Activated CD4-positive, alpha-beta T cell treated with anti-CD3 and anti-CD28 coated beads for 24 hours (primary cell): Measurements from ENCODE around the gene PLPPR1.
"Not testable (repeated sequence)": the region's sequence is repeated elsewhere in the genome, so short reads cannot be mapped to it uniquely, and the experiment has no call there.

Experiments used
- DNase-seq, 2 donors: peaks; one replicate each; pipeline ENCODE4 v3.0.0-alpha.2; 2020; ENCODE audit warnings: low read depth in 2 of 2

PLPPR1 gene

DNA sequence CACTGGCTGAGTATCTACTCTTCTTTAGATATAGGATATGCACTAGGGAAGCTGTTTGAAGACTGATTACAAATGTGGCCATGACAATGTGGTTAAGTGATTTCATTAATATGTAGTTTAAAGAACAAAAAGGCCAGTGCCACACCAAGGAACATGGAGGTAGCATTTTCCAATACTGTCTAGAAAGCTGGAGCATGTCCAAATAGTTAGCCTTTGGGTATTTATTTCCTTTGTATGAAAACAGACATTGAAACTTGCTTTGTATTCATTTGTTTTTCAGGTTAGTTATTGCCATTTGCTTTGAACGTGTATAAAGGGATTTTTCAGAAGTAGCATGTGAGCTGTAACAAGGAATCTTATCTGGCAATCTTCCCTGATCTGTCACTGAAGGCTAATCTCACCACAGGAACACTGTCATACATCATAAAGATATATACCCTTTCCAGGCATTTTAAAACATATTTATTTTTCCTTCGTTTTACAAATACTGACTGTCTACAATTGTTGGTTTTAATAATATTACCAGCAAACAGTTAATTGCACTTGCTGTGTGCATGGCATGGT, 93.4 kb downstream of the PLPPR1 start:
- no peak for DNase-seq

DNA sequence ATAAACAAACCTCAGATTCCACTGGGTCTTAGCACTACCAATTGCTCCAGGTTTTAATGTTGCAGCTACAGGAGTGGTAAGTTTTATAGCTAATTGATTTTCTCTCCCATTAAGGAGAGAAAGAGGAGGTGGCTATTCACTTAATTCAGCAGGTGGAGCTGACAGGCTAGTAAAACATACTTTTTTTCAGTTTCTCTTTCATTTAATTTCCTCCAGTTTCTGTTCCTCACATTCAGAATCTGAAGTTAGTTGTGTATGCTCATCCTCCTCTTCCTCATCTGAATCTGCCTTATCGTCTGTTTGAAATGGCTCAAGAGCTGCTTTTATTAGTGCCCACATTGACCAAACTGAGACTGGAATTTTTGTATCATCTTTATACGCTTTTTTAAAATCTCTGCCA, 98.0 kb downstream of the PLPPR1 start:
- no peak for DNase-seq

DNA sequence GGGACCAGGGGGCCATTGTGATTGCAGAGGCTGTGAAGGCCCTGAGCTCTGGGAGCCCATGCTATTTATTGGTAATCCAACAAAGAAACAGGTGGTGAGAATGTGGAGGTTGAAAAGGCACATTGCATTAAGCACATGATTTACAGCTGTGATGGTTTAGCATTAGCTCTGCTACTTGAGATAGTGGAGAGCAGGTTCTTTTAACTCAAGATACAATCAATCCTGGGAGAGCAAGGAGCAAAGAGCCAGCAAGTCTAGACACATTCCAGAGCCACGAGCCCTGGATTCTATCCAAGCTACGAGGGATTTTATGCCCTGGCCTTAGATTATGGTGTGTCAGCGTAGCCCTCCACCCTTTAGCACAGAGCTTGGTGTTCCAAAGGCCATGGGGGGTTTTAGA, 98.8 kb downstream of the PLPPR1 start:
- not testable (repeated sequence) for DNase-seq

DNA sequence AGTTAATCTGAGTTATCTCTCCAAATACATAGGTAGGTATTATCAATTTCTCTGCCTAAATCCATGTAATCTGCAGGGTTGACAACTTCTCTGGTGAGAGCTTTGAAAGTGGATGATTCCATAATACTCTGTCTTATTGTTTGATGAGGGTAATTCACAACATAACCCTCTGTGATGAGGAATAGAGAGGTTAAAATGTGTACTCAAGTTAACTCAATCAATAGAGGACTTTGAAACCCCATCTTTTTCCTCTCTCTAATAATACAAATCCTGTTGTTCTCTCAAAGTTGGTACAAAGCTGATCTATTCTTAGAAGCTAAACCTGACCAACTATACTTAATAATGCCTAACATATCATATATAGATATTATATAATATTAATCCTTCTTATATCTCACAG, 100.1 kb downstream of the PLPPR1 start:
- no peak for DNase-seq

DNA sequence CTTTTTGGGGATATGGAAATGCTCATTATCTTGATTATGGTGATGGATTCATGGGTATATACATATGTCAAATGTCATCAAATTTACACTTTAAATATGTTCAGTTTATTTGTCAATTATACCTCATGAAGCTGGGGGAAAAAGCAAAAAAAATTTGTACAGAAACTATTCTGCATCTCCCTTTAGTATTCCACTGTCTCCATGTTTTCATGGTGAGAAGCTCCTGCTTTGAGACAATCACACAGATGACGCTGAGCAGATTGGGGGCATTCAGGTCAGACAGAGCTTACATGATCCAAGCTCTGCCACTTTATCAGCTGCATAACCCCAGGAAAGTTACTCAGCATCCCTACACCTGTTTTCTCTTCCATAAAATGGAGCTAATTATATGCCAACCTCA, 101.5 kb downstream of the PLPPR1 start:
- no peak for DNase-seq

DNA sequence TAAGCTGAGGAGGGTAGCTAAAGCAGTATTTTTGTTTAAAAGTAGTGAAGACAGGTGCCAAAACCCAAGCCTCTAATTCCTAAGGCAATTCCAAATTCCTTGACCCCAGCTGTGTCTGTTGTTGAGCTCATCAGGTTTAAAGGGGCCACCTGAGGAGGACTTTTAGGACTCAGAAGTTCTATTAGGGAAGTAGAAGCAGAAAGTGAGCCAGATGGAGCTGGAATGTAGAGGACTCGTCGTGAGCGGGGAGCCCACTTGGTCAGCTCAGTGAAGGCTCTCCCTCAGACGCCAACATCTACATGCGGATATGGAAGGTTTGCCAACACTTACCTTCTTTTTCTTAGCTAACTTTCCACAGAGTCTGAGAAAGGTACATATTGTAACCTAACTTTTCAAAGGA, 102.8 kb downstream of the PLPPR1 start:
- DNase-seq: no peak

DNA sequence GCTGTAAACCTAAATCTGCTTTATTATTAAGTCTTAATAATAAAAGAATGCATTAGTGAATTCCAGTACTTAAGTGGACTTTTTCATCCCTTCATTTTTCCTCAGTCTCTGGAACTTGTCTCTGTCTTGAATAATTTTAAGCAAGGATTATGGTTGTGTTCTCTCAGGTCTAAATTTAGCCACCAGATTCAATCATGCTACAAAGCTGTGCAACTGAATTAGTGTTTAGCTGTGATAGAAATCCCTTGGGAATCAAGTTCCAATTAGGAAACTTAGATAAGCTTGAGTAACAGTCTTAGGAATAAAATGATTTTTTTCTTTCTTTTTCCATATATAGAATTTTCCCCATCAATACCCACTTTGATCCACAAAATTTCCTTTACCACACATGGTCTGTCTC, 104.3 kb downstream of the PLPPR1 start:
- no peak for DNase-seq

DNA sequence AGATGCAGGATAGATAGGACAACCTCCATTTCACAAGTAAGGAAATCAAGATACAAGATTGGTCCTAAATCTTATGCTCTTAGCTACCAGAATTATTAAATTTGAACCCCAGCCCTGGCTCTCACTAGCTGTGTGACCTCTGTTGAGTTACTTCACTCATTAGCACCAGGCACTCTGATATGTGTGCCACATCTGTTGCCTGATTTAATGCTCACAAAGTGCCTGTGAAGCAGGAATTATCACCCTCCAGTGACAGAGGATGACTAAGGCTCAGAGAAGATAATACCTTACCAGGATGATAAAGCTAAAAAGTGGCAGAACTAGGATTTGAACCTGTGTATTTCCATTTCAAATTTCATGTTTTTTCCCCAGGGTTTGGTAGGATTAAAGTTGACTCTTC, 110.0 kb downstream of the PLPPR1 start:
- DNase-seq: no peak

DNA sequence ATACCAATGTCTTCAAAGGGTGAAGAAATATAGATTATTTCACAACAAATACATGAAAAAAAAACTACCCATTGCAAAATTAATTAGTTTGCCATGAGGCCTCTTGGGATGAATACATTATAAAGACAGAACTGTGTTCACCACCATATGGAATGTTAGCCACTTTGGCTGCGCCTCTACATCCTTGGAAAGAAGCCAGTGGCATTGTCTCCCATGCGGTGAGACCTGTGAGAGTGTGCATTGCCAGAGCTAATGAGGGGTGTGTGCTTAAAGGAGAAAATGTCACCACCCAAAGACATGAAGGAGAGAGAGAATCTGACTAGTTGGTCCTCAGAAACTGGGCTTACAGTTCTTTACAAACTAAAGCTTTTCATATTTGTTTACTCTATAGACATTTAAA, 110.6 kb downstream of the PLPPR1 start:
- DNase-seq: no peak

DNA sequence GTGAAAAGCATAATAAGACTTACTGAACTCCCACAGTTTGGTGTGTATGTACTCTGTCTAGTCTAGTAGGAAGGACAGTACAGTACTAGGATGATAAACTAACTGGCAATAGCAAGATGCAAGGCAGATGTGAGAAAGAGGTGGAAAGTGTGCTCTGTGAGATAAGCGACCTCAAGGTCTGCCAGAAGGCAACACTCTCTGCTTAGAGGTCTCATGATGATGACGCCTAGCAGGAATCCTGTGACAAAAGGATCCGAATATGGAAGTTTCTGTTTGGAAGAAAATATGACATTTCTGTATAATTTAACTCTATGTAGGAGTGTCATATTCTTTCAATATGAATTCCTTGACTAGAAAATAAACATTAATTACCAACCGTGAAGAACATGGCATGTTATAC, 112.2 kb downstream of the PLPPR1 start:
- DNase-seq: no peak

DNA sequence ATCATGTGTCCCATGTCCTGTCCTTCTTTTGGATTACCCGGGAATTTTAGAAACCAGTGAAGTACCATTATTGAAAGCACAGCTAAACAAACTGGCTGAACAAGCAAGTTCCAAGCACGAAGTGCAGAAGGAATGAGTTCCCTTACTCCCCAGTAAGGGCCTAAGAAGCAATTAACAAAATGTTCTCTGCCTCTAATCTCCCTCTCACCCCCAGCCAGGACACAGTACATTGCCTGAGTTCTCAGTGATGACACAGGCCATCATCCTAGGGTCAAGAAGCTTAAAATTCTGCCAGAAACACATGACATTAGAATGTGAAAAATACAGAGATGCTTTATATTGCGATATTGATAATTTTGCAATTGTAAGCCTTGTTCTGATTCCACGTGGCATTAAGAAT, 118.0 kb downstream of the PLPPR1 start:
- no peak for DNase-seq

DNA sequence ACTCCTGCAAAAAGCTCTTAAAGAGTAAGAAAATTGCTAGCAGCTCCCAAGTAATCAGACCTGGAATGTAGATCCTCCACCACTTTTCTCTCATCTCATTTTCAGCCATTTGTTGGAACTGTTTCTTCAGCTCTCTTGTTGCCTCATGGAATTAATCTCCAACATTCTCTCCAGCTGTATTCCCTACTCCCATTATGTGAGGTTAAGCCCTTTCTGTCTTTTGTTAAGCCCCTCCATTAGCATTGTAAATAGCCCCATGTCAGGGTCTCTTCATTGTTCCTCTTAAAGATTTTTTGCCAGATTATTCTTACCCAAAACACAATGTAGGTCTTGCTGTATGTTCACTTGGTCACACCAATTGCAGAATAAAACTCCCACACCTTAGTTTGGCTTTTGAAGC, 119.8 kb downstream of the PLPPR1 start:
- no peak for DNase-seq

DNA sequence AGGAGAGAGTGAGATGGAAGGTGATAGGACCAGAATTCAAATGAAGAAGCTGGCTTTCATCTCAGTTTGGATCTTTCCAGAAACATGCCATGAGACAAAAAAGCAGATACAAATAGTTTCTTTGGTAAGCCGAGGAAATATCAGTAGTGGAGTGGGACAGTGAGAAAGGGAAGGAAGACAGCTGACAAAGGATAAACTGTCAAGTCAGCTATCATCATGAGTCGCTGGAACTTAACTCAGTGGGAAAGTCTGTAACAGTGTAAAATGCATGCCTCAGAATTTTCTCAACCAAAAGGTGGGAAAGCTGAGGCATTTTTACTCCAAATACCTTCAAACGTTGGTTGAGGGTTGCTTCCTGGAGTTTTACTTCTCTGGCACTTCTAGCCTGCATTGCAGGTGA, 129.8 kb downstream of the PLPPR1 start:
- DNase-seq: no peak

DNA sequence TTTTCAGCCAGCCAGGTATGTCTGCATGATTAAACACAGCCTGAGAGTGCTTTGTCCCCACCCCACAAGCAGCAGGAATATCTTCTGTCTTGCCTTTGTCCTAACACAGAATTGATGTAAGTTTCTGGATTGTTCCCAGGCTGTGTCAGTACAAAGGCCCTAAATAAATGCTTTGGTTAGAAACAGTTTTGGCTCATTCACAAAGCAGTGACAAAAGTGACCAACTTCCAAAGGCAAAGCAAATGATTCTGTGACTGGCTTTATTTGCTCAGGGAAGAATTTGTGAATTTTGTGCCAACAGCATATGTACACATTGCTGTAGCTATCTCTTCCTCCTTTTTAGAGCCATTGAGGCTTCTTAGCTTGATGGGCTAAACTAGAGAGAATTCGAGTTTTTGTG, 133.7 kb downstream of the PLPPR1 start:
- DNase-seq: no peak

DNA sequence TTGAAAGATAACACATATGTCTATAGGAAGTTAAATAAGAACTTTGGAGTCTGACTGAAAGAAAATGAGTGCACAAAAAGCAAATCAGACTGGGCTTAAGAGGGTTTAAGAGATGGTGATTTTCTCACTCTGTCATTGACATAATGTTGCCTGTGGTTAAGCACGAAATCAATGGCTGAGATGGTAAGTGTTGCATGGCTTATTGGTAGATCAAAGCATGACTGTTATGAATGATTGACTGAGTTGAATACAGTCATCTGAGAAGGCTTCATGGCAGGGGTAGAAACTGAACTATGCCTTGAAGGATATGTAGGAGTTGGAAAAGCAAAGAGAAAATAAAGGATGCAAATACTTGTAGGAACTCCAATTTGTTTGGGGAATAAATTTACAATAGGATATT, 136.6 kb downstream of the PLPPR1 start:
- DNase-seq: no peak

DNA sequence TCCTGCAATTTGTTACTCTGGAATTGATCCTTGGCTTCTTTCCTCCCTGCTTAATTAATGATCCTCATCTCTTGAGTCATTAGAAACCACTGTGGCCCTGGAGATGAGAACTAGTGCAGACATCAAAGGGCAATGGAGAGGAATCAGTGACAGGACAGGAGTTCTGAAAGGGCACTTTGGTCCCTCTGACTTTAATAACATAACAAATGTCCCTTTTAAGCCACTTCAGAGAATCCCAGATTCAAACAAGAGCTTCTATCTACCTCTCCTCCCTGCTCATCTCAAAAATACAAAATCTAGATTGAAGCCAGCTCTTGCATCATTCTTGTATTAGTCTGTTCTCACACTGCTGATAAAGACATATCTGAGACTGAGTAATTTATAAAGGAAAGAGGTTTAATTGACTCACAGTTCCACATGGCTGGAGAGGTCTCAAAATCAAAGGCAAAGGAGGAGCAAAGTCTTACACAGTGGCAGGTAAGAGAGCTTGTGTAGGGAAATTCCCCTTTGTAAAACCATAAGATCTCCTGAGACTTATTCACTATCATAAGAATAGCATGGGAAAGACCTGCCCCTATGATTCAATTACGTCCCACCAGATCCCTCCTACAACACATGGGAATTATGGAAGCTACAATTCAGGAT, 139.1 kb downstream of the PLPPR1 start:
- DNase-seq: no peak

DNA sequence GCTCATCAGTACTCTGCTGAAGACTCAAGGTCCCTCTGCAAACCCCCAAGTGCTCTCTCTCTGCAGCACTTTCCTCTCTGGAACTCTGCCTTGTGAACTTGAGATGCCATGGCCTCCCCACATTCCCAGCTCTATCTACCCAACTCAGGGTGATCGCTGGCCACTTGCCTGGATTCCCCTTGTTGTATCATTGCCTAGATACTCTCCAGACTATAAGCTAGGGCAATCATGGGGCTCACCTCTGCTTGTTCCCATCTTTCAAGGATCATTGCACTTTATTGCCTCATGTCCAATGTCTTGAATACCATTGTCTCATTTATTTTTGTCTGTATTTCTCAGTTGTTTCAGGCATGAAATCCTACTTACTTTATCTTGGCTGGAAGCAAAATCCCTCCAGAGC, 144.1 kb downstream of the PLPPR1 start:
- no peak for DNase-seq

DNA sequence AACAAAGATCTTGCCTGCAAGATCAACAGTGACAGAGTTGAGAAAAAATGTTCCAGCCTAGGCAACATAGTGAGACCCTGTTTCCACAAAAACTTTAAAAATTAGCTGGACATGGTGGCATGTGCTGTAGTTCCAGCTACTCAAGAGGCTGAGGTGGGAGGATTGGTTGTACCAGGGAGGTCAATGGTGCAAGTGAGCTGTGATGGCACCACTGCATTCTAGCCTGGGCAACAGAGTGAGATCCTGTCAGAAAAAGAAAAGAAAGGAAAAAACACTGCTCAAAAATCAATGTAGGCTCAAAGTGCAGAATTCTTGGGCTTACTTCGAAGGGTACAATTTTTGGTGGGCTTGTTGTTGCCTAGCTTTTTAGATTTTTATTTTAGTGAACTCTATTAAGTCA, 145.4 kb downstream of the PLPPR1 start:
- no peak for DNase-seq

DNA sequence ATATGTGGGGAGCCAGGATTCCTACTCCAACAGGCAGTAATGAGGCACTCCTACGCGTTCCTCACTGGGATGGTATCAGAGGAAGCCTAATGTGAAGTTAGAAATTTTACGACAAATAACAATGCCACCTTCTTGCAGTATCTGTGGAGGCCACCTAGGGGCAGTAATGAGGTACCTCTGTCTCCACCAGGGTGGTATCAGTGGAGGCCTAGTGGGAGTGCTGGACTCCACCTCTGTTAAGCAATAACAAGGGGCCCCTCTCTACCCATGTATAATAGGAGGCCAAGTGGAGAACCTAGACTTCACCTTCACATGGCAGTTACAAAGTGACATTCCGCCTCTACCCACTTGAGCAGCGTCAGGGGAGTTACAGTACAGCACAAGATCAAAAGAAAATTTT, 147.9 kb downstream of the PLPPR1 start:
- DNase-seq: no peak

DNA sequence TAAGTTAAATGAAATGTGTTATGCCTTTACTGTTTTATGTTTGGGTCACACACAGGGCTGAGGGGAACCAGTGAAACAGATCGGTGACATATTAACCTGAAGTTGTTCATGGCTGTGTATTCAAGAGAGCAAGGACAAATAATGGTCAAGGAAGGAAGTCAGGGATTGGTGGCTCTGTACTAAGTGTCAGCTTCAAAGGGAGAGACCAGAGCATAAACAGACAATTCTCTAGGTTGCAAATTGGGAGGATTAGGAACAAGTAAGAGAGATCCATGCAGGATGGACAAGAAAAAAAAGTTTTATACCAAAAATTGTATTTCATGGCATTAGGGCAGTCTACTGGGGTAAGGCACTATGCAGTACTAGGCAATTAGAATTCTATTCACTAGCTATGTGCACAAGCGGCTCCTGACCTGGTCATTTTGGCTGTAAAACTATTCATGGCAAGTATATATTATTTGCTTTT, 156.3 kb downstream of the PLPPR1 start:
- DNase-seq: no peak

DNA sequence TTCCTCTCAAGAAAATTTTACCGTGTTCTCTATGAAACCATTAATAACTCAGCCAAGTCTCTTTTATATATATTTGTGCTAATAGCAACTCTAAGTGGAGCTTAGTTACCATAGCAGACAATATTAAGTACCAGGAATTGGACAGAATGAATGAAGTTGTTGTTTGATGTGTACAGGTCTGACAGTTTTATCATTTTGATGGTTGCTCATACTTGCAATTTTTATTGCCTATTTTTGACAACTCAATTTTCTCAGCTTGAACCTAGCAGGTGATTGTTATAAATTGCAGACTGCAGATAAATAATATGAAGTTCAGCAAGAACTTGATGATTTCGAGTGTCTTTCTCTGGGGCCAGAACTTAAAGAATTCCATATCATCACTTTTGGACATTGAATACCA, 163.2 kb downstream of the PLPPR1 start:
- no peak for DNase-seq

DNA sequence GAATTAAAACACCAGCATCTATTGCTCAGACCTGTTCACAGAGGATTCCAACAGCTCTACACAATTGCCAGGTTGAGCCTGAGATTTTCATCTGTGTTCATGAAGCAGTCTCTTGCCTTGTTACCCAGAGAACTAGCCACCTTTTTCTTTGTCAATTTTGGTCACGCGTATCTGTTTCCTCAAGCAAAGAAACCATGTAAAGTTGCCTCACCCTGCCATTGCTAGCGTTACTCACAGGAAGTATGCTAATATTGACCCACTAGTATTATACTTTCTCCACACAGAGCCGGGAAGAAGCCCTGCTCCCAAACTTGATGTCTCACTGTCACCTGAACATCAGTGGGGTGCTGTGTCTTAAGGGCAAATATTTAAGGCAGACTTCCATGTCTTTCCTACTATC, 168.5 kb downstream of the PLPPR1 start:
- no peak for DNase-seq

DNA sequence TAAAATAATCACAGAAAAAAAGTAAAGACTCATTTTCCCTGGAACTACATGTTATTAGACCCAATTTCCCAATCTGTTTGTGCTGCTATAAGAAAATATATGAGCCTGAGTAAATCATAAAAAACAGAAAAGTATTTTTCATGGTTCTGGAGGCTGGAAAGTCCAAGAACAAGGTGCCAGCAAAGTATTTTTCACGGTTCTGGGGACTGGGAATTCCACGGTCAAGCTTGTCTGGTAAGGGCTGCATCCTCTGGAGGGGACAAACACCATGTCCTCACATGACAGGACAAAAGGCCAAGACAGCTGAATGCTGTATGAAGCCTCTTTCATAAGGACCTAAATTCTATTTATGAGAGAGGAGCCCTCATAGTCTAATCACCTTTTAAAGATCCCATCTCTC, 172.3 kb downstream of the PLPPR1 start:
- DNase-seq: no peak

DNA sequence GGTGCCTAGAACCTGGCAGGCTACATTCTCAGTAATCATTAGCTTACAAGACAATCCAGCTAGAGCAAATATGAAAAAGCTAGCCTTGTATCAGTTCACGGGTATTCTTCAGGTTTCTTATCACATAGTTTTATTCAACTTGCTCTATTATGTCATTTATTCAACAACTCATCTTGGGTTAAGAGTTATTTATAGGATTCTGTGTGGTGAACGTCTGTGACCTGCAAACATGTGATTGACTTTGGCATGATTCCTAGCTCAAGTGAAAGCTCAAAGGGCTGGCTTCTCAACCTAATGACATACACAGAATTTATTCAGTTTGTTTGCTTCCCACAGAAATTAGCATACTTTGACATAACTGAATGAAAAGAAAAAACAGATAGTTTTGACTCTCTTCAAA, 173.1 kb downstream of the PLPPR1 start:
- no peak for DNase-seq
